22Rv1 (cell line): Measurements from ENCODE around the gene SPIRE1.

ENCODE experiments used
- CTCF ChIP-seq: fragments of 450-650 bp; IDR thresholded peaks from 2 replicates; pipeline ENCODE4 v1.5.1; 2017; ENCODE audit warnings: mild to moderate bottlenecking
- ZFX ChIP-seq: fragments of 450-650 bp; IDR thresholded peaks from 2 replicates; pipeline ENCODE4 v1.6.1; 2017; ENCODE audit warnings: antibody characterized with exemption, borderline replicate concordance

GRCh38 chr18:12397254-12397653 is 260.7 kb downstream of the SPIRE1 start:
- TF ChIP-seq CTCF: no peak
- no peak for TF ChIP-seq ZFX
